SHP77 (cell line): Measurements from ENCODE around the gene JDP2.
"Not testable (repeated sequence)": the region's sequence is repeated elsewhere in the genome, so short reads cannot be mapped to it uniquely, and the experiment has no call there.

Source experiments
- DNase-seq, 2 experiments: peaks; one replicate each; lab custom pipeline; 2025; lab: John Stamatoyannopoulos, UW

JDP2 gene

DNA sequence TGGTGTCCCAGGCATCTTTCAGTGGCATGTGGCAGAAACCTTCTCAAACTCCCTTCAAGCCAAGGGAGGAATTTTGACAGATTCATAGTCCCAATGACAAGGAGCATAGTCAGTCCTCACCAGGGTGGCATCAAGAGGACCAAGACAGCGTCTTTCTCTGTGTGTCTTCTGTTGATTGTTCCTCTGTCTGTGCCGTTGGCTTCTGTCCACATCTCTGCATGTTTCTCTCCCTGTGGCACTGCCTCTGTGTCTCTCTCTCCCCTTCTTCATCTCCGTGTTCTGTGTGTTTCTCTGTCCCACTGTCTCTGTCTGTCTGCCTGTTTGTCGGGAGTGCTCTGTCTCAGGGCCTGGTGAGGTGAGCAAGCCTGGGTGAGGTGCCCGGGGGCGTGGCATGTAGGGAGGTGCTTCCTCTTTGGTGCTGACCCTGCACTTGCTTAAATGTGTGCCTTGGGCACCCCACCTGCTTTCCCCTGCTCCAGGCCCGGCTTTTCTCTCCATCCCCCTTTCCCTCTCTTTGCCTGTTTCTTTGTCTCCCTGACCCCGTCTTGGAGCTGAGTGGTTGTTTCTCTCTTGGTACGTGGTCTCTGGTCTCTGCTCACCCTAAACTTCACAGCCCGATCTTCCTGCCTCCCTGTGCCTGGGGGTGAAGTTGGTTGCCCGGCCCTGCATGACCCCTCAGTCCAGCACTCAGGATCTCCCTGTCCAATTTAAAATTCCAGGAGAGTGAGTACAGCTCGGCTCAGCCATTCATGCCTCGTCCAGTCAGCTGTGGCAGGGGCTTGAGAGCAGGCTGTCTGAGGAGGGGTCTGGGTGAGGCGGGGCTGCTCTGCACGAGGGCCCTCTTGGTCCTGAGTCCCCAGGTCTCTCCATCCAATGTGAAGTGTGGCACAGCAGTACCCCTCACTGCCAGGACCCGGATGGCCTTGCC is 28.5 kb downstream of the JDP2 start:
- DNase-seq = no peak

GRCh38 chr14:75456997-75457335 is 29.1 kb downstream of the JDP2 start:
- DNase-seq = no peak

DNA sequence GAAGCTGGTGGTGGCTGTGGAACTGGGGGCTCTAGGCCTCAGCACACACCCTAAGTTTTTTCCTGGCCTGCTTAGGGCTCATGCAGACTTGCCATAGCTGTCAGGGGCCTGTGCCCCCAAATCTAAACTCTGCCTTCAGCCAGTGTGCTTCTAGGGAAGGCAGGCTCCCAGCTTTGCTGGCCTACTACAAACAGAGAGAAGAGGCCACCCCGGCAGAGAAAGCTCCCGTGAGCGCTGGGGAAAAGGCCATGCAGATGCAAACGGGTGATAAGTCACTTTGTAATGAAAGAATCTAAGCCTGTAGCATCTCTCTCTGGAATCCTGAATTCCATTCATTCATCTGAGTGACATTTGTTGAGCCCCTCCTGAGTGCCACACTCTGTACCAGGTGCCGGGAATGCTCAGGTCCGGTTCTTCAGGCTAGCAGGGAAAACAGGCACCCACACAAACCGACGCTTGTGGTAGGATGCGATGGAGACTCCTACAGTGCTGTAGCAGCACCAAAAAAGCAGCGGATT is 29.9 kb downstream of the JDP2 start:
- DNase-seq = no peak

DNA sequence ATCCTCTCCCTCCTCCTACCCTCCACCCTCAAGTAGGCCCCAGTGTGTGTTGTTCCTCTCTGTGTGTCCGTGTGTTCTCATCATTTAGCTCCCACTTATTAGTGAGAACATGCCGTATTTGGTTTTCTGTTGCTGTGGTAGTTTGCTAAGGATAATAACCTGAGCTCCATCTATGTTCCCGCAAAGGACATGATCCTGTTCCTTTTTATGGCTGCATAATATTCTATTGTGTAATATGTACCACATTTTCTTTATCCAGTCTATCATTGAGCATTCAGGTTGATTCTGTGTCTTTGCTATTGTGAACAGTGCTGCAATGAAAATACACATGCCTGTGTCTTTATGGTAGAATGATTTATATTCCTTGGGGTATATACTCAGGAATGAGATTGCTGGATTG is 30.5 kb downstream of the JDP2 start:
- DNase-seq = no peak

GRCh38 chr14:75459099-75459741 is 31.4 kb downstream of the JDP2 start:
- DNase-seq = no peak

DNA sequence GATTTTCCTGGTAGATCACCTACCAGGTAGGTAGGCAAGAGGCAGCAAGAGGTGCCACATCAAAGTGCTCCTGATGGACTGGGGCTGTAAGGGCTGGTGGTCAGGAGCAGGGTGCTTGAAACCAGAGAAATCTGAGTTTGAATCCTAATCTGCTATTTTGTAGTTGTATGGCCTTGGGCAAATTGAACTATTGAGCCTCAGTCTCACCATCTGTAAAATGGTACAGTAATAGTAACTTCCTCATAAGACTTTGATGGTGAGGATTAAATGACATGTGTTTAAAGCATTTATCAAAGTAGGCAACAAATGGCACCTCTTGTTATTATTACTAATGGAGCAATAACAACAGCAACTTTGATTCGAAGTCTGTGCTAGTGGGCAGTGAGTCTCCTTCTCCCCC is 32.0 kb downstream of the JDP2 start:
- no peak for DNase-seq

DNA sequence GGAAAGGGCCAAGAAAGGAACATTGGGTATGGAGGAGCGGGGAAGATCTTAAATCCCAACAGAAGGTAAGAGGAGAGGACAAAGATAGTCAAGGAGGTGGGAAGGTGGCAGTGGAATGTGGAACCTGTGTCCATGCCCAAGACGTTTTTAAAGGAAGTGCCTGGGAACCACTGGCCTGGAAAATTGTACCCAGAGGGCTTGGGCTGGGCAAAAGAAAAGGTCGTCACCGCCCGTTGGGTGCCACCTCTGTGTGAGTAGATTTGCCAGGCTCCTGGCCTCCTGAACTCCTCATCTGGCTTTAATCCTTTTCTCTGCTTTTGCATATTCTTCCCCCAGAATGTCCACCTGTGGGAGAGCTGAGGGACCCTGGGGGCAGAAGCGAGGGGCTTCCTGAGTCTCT is 32.6 kb downstream of the JDP2 start:
- DNase-seq = no peak

- DNase-seq = no peak
Observed at GRCh38 chr14:75461303-75461702, 33.5 kb downstream of the JDP2 start.

DNA sequence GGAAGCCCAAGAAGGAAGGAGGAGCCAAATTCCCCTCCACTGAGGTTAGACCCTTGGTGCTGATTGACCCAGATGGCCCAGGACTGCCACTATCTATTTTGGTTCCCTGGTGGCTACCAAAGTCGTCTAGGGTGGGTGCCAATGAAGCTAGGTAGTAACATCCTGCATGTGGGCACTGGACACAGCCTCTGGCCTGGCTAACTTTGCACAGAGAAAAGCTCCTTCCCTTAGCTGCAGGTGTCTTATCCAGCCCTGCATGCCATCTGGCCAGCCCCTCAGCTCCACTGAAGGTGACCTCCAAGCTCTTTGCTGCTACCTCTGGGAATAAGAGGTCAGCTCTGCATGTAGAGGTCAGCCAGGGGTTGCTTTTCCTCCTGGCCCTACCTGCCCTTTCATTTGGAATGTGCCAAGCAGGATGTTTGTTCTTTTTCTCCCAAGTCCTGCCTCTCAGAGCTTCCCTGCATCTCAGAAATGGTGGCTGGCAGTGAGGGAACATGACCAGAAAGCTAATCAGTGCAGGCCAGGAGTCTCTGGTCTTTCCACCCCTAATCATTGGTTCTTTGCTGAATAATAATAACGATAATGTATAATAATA is 34.0 kb downstream of the JDP2 start:
- no peak for DNase-seq

GRCh38 chr14:75464626-75465025 is 36.8 kb downstream of the JDP2 start:
- no peak for DNase-seq

- no peak for DNase-seq
Observed at GRCh38 chr14:75467763-75468162, 39.9 kb downstream of the JDP2 start.

- DNase-seq = no peak
Observed at GRCh38 chr14:75469164-75469563, 41.3 kb downstream of the JDP2 start.

- peak in 1 of 2 experiments; percentile 55 for DNase-seq
Observed at GRCh38 chr14:75469606-75470237, 41.9 kb downstream of the JDP2 start.

DNA sequence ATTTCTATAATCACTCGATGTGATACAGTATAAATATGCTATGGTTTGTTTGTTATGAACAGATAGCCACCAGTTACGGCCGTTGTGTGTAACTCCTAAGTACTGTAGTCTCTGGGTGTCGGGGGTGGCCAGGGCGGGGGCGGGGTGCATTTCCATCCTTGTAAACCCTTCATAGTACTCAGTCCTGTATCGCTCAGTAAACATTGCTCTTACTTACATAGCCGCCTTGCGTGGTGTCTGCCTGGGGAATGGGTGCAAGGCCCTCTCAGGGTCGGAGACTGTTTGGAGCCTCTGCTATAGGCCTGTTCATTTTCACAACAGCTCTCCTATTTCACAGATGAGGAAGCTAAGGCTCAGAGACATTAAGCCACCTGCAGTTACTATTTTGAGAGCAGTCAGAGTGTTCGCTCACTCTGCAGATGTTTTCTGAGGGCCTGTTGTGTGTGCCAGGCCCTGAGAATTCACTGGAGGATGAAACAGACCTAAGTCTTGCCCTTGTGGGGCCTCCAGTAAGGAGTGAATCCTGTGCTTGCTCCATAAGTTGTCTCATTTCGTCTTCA is 42.5 kb downstream of the JDP2 start:
- DNase-seq = peak; percentile 31 to 56

DNA sequence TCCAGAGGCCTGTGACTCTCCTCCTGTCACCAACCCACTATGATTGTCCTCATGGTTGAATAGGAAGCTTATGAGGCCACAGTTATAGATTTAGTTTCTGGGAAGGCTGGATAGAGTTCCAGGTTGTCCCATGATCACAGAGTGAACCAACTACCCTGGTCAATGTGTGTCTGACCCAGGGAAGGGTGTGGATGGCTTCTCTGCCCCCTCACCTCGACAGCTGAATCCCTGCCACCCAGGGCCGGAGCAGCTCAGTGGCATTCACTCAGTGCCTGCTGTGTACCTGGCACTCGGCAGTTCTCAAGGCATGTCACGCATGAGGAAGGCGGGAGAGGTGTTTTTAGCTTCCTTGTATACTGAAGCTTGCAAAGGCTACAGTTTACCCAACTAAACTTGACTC is 43.2 kb downstream of the JDP2 start:
- no peak for DNase-seq

- not testable (repeated sequence) for DNase-seq
Observed at GRCh38 chr14:75474127-75474526, 46.3 kb downstream of the JDP2 start.

DNA sequence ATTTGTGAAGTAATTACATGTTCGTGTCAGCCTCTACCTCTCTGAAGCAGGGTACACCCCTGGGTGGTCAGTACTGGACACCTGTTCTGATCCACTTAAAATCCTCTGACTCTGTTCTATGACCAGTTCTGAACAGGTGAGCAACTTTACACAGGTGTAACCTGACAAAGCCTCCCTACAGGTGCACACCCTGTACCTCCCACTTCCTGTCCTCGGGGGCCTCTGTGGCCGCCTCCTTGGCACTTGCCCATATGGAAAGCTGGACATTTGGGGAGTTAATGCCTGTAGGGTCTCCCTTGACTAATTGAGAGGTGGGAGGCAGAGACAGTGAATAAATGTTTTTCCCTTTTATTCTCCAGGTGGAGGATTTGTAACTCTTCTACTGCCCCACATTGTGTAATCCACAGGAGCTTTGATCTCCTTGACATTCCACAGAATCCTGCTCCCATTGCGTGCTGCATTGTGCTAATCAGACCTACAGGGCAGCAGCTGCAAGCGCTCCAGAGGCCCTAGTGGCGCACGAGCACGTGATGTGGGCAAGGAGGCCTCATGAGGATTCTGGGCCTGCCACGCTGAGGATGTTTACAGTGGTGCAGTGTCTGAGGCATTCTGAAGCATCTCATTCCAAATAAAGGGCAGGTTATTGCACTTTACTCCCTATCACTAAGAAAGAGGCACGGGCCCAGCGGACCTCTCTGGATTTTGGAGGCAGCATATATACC is 48.6 kb downstream of the JDP2 start:
- peak; percentile 53 to 85 for DNase-seq

DNA sequence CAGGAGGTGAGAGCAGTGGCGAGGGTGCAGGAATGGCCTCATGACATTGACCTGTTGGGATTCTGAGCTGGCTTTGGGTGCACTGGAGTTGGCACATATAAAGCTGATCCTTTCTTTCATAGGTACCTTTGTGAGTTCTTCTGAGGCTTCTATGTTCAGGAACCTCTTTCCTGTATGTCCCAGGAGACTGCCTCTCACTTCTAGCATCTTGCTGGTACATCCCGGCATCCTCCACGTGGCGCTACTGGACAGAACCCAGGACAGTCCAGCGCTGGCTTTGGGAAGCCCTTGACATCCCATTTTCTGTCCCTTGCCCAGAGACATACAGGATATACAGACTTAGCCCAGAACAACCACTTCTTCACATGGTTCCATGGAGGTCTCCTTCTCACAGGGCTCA is 50.1 kb downstream of the JDP2 start:
- DNase-seq = no peak

DNA sequence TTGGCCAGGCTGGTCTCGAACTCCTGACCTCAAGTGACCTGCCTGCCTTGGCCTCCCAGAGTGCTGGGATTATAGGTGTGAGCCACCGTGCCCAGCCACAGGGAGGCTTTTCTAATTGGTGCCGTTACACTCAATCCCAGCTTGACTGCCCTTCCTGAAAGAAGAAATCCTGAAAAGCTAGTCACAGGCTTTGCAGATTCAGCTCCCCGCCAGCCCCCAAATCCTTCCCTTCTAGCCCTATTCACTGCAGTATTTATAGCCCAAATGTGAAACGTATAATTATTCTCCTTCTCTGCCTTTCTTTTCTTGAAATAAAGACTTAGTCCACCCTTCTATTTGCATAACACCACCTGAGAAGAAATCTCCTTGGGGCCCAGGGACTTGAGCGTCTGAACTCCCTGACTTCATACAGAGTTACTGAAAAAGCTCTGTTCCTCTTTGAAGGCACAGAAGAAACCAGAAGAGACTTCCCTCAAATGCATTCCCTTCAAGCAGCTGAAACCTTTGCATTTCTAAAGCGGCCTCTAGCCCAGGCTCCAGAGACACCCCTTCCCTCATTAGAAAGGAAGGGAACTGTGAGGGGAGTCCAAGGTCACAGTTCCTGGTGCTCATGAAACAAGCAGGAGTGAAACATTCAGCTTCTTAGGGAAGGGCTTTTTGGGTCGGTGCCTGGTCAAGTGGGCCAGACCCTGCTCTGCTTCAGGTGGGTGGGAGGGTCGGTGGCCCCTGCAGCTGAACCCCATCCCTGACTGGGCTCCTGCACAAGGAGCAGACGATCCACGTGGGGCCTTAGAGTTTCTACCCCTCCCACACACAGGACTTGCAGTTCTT is 52.2 kb downstream of the JDP2 start:
- no peak for DNase-seq

DNA sequence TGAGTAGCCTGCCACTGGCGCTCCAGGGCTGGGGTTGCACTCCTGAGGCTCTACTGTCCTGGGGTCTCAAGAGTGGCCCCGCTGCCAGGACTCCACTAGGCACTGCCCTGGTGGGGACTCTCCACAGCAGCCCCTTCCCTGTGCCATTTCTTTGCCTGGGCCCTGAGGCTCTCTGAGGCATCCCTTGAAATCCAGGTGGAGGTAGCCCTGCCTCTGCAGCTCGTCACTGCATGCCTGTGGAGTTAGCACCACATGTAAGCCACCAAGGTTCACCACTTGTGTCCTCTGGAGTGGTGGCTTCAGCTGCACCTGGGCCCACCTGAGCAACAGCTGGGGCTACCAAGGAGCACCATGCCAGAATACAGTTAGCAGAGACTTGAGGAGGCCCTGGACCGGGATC is 54.5 kb downstream of the JDP2 start:
- no peak for DNase-seq
